Measurements from ENCODE around the gene KATNAL1.
"Not testable (repeated sequence)": the region's sequence is repeated elsewhere in the genome, so short reads cannot be mapped to it uniquely, and the experiment has no call there.

The KATNAL1 gene

GRCh38 chr13:30292325-30292724 is 15.0 kb downstream of the KATNAL1 start:
- no peak for DNase-seq (ENCODE audit: low read depth in 3 of 3)

GRCh38 chr13:30290812-30291436 is 16.4 kb downstream of the KATNAL1 start:
- DNase-seq (ENCODE audit: low read depth in 3 of 3), result no peak

- no peak for DNase-seq (ENCODE audit: low read depth in 3 of 3)
Observed at GRCh38 chr13:30289533-30289932, 17.8 kb downstream of the KATNAL1 start.

- DNase-seq (ENCODE audit: low read depth in 3 of 3), result not testable (repeated sequence)
Observed at GRCh38 chr13:30286059-30286458, 21.3 kb downstream of the KATNAL1 start.

GRCh38 chr13:30276178-30276577 is 31.2 kb downstream of the KATNAL1 start:
- DNase-seq (ENCODE audit: low read depth in 3 of 3), result no peak

GRCh38 chr13:30274083-30274482 is 33.3 kb downstream of the KATNAL1 start:
- DNase-seq (ENCODE audit: low read depth in 3 of 3), result no peak

- DNase-seq (ENCODE audit: low read depth in 3 of 3), result not testable (repeated sequence)
Observed at GRCh38 chr13:30270035-30270434, 37.3 kb downstream of the KATNAL1 start.

GRCh38 chr13:30268673-30269072 is 38.7 kb downstream of the KATNAL1 start:
- DNase-seq (ENCODE audit: low read depth in 3 of 3), result no peak

GRCh38 chr13:30266756-30267155 is 40.6 kb downstream of the KATNAL1 start:
- no peak for DNase-seq (ENCODE audit: low read depth in 3 of 3)

GRCh38 chr13:30259149-30259733 is 48.1 kb downstream of the KATNAL1 start:
- not testable (repeated sequence) for DNase-seq (ENCODE audit: low read depth in 3 of 3)

GRCh38 chr13:30257468-30258099 is 49.8 kb downstream of the KATNAL1 start:
- DNase-seq (ENCODE audit: low read depth in 3 of 3), result no peak

GRCh38 chr13:30256713-30257467 is 50.5 kb downstream of the KATNAL1 start:
- no peak for DNase-seq (ENCODE audit: low read depth in 3 of 3)

- no peak for DNase-seq (ENCODE audit: low read depth in 3 of 3)
Observed at GRCh38 chr13:30255696-30256095, 51.7 kb downstream of the KATNAL1 start.

GRCh38 chr13:30253830-30254229 is 53.5 kb downstream of the KATNAL1 start:
- no peak for DNase-seq (ENCODE audit: low read depth in 3 of 3)

- DNase-seq (ENCODE audit: low read depth in 3 of 3), result no peak
Observed at GRCh38 chr13:30247406-30247805, 59.9 kb downstream of the KATNAL1 start.

GRCh38 chr13:30241532-30241931 is 65.8 kb downstream of the KATNAL1 start:
- DNase-seq (ENCODE audit: low read depth in 3 of 3), result no peak

GRCh38 chr13:30240608-30241007 is 66.7 kb downstream of the KATNAL1 start:
- DNase-seq (ENCODE audit: low read depth in 3 of 3), result no peak

- no peak for DNase-seq (ENCODE audit: low read depth in 3 of 3)
Observed at GRCh38 chr13:30235216-30235615, 72.1 kb downstream of the KATNAL1 start.

- DNase-seq (ENCODE audit: low read depth in 3 of 3), result no peak
Observed at GRCh38 chr13:30234619-30235162, 72.7 kb downstream of the KATNAL1 start.

GRCh38 chr13:30224732-30225131 is 82.6 kb downstream of the KATNAL1 start:
- DNase-seq (ENCODE audit: low read depth in 3 of 3), result no peak

- no peak for DNase-seq (ENCODE audit: low read depth in 3 of 3)
Observed at GRCh38 chr13:30222254-30222653, 85.1 kb downstream of the KATNAL1 start.

- no peak for DNase-seq (ENCODE audit: low read depth in 3 of 3)
Observed at GRCh38 chr13:30216111-30216510, 91.2 kb downstream of the KATNAL1 start.
